Stimulated activated CD4-positive, alpha-beta T cell treated with anti-CD3 and anti-CD28 coated beads, Interleukin-1b, Interleukin-23, amount 100 ng/mL, for 4 hours (primary cell): ENCODE data around the gene ALPP.
"Not testable (repeated sequence)": the region's sequence is repeated elsewhere in the genome, so short reads cannot be mapped to it uniquely, and the experiment has no call there.

Experiments
- DNase-seq, 2 donors: peaks; one replicate each; pipeline ENCODE4 v3.0.0-alpha.2; 2020; ENCODE audit warnings: low read depth in 2 of 2

Gene ALPP

GRCh38 chr2:232406556-232407310, 28.2 kb downstream of the ALPP start, which contains the start of gene ALPG:
Gene ALPG, plus strand, starts transcription at chr2:232406844. Its CDS starts 51 bp downstream, at chr2:232406895.
- no peak for DNase-seq

GRCh38 chr2:232407428-232408150, 29.0 kb downstream of the ALPP start:
- DNase-seq = not testable (repeated sequence)

- DNase-seq = not testable (repeated sequence)
Measured at GRCh38 chr2:232408269-232408668, 29.7 kb downstream of the ALPP start.

GRCh38 chr2:232409617-232410016, 31.1 kb downstream of the ALPP start:
- DNase-seq = not testable (repeated sequence)

- no peak for DNase-seq
Measured at GRCh38 chr2:232410238-232410900, 31.8 kb downstream of the ALPP start.

GRCh38 chr2:232411901-232412629, 33.5 kb downstream of the ALPP start:
- DNase-seq = no peak

- no peak for DNase-seq
Measured at GRCh38 chr2:232412986-232413385, 34.4 kb downstream of the ALPP start.

- no peak for DNase-seq
Measured at GRCh38 chr2:232415138-232415690, 36.7 kb downstream of the ALPP start.

- no peak for DNase-seq
Measured at GRCh38 chr2:232415736-232416520, 37.4 kb downstream of the ALPP start.

- DNase-seq = no peak
Measured at GRCh38 chr2:232416521-232417470, 38.2 kb downstream of the ALPP start.

GRCh38 chr2:232417489-232417888, 38.9 kb downstream of the ALPP start:
- DNase-seq = no peak

- no peak for DNase-seq
Measured at GRCh38 chr2:232418056-232418455, 39.5 kb downstream of the ALPP start.

GRCh38 chr2:232418466-232419244, 40.1 kb downstream of the ALPP start:
- no peak for DNase-seq

- no peak for DNase-seq
Measured at GRCh38 chr2:232419245-232420072, 40.9 kb downstream of the ALPP start.

- no peak for DNase-seq
Measured at GRCh38 chr2:232420073-232420454, 41.5 kb downstream of the ALPP start.

GRCh38 chr2:232420463-232421188, 42.1 kb downstream of the ALPP start:
- DNase-seq = no peak

GRCh38 chr2:232421189-232421785, 42.7 kb downstream of the ALPP start:
- no peak for DNase-seq
